GM12878 (cell line): ENCODE measurements around the gene PLXNA4. TPM values are rescaled to one million over a fixed set of nuclear protein-coding genes. Genes with fewer than 3 reads are reported as not detected.

Experiments
- ATAC-seq: fragments of 200-7000 bp; cut with Tn5 transposase; 3 replicates; pipeline ENCODE4 v1.9.1; 2020; ENCODE audit warnings: mild to moderate bottlenecking, moderate library complexity
- BruUV-seq: library from RNA; stranded (reverse); fragments of 400-500 nt; replicated peaks from 2 replicates; lab custom pipeline; 2021; lab: Mats Ljungman, UMichigan
- CTCF ChIA-PET: fragments of 300-600 bp; sonication (Branson Sonifier 250); formaldehyde crosslinking; extraction: SDS; loops from one replicate; lab custom pipeline; 2021; ENCODE audit warnings: inconsistent platforms; lab: Yijun Ruan, JAX
- POLR2A ChIA-PET: fragments of 350-600 bp; formaldehyde crosslinking; extraction: SDS; loops from one replicate; lab custom pipeline; 2021; ENCODE audit warnings: inconsistent platforms; lab: Charles Lee
- RAD21 ChIA-PET: fragments of 300-600 bp; sonication (Branson Sonifier 250); formaldehyde crosslinking; loops from one replicate; lab custom pipeline; 2023; ENCODE audit warnings: antibody characterized with exemption; ENCODE audit not compliant: unreplicated experiment; lab: Charles Lee
- SMC1A ChIA-PET: fragments of 300-600 bp; sonication (Branson Sonifier 250); formaldehyde crosslinking; loops from one replicate; lab custom pipeline; 2023; ENCODE audit not compliant: unreplicated experiment, uncharacterized antibody; lab: Charles Lee
- DNase-seq: peaks from one replicate; pipeline ENCODE4 v3.0.0-alpha.2; 2011; ENCODE audit warnings: low read depth, low spot score
- FAIRE-seq: peaks from 3 replicates; lab custom pipeline; 2011; peaks lifted over from hg19 to GRCh38; lab: Jason Lieb, UNC
- H2AFZ ChIP-seq: 2 replicates; pipeline ENCODE4 v1.6.0; 2011; ENCODE audit warnings: low read depth, low read length, control low read depth; ENCODE audit not compliant: control insufficient read depth
- H3K27ac ChIP-seq: 2 replicates; pipeline ENCODE4 v1.5.1; 2011; ENCODE audit warnings: control low read depth; ENCODE audit not compliant: control insufficient read depth, insufficient read depth
- H3K27me3 ChIP-seq, 2 experiments: replicated peaks in 1 of 2; 2 replicates each; pipeline versions ENCODE4 v1.6.0 to v1.6.1; 2011; ENCODE audit warnings: low read length in 1 of 2; ENCODE audit not compliant: control insufficient read depth in 2 of 2, insufficient read depth in 2 of 2
- H3K36me3 ChIP-seq, 2 experiments: 2 replicates each; pipeline ENCODE4 v1.5.1; 2011; ENCODE audit warnings: low read length in 1 of 2; ENCODE audit not compliant: control insufficient read depth in 2 of 2, insufficient read depth in 2 of 2
- H3K4me1 ChIP-seq: 2 replicates; pipeline ENCODE4 v1.6.1; 2011; ENCODE audit warnings: mild to moderate bottlenecking, low read length, moderate library complexity, mixed read lengths; ENCODE audit not compliant: control insufficient read depth, insufficient read depth
- H3K4me2 ChIP-seq: 2 replicates; pipeline ENCODE4 v1.6.0; 2011; ENCODE audit warnings: control low read depth; ENCODE audit not compliant: control insufficient read depth, insufficient read depth
- H3K4me3 ChIP-seq: fragments of 200-600 bp; sonication (generic); 2 replicates; pipeline ENCODE4 v1.5.1; 2016
- H3K79me2 ChIP-seq: 2 replicates; pipeline ENCODE4 v1.6.0; 2011; ENCODE audit warnings: low read length; ENCODE audit not compliant: control insufficient read depth, insufficient read depth
- H3K9ac ChIP-seq: 2 replicates; pipeline ENCODE4 v1.8.0; 2011; ENCODE audit warnings: low read length, control low read depth, mixed read lengths; ENCODE audit not compliant: control insufficient read depth, insufficient read depth
- H3K9me3 ChIP-seq: replicated peaks from 3 replicates; pipeline ENCODE4 v1.5.1; 2011; ENCODE audit warnings: mild to moderate bottlenecking, low read length; ENCODE audit not compliant: control insufficient read depth, insufficient read depth
- H4K20me1 ChIP-seq: 2 replicates; pipeline ENCODE4 v1.6.0; 2011; ENCODE audit not compliant: control insufficient read depth, insufficient read depth
- BCLAF1 ChIP-seq: fragments of 450-650 bp; IDR thresholded peaks from 2 replicates; pipeline ENCODE4 v1.6.1; 2017; ENCODE audit warnings: antibody characterized with exemption, mild to moderate bottlenecking, moderate library complexity
- CBX3 ChIP-seq: fragments of 200-600 bp; sonication (generic); IDR thresholded peaks from 2 replicates; pipeline ENCODE4 v1.6.1; 2016; ENCODE audit warnings: low read depth, borderline replicate concordance
- CHD2 ChIP-seq: IDR thresholded peaks from 2 replicates; pipeline ENCODE4 v1.6.1; 2011; ENCODE audit warnings: low read depth, low read length, improper control_type of control experiment, borderline replicate concordance
- HCFC1 ChIP-seq: fragments of 150-350 bp; IDR thresholded peaks from 2 replicates; pipeline ENCODE4 v1.6.1; 2014; ENCODE audit warnings: low read length
- JUNB ChIP-seq: IDR thresholded peaks from 2 replicates; pipeline ENCODE4 v1.6.1; 2016; ENCODE audit warnings: antibody characterized with exemption, mild to moderate bottlenecking
- NFIC ChIP-seq: IDR thresholded peaks from 2 replicates; pipeline ENCODE4 v1.6.1; 2012; ENCODE audit warnings: low read depth, mild to moderate bottlenecking, inconsistent platforms, low read length, moderate library complexity
- NRF1 ChIP-seq: conservative IDR thresholded peaks from 2 replicates; pipeline ENCODE4 v1.6.1; 2011; ENCODE audit warnings: mild to moderate bottlenecking, low read depth, low read length, improper control_type of control experiment
- RELB ChIP-seq: fragments of 450-650 bp; IDR thresholded peaks from 2 replicates; pipeline ENCODE4 v1.6.1; 2017; ENCODE audit warnings: low read depth, mild to moderate bottlenecking, moderate library complexity
- SUZ12 ChIP-seq: fragments of 200-600 bp; sonication (generic); IDR thresholded peaks from one replicate; pipeline ENCODE4 v1.6.1; 2018; ENCODE audit warnings: antibody characterized with exemption, mild to moderate bottlenecking; ENCODE audit not compliant: unreplicated experiment
- ZNF217 ChIP-seq: fragments of 450-650 bp; IDR thresholded peaks from 2 replicates; pipeline ENCODE4 v1.6.1; 2017; ENCODE audit warnings: antibody characterized with exemption, mild to moderate bottlenecking
- WGBS: methylation state at CpG from one replicate; pipeline ENCODE4 v1.1.6; 2016; ENCODE audit warnings: low lambda C conversion rate; ENCODE audit not compliant: insufficient replicate concordance, insufficient coverage; ENCODE audit errors: missing lambda C conversion rate; 5-methylcytosine and 5-hydroxymethylcytosine counted together
- in situ Hi-C: fragments of 300-500 bp; cut with MboI; formaldehyde crosslinking; loops from 9 replicates; pipeline ENCODE4 v1.14.3; 2018; ENCODE audit warnings: mixed read lengths
- intact Hi-C: fragments of 100-400 bp; cut with micrococcal nuclease; formaldehyde crosslinking; loops from one replicate; pipeline ENCODE4 v1.14.2; 2022; ENCODE audit not compliant: unreplicated experiment
- polyA plus RNA-seq, 11 experiments: library from polyadenylated mRNA; depleted of rRNA in 4 of 11; unstranded in 6 of 11; stranded (reverse) in 5 of 11; fragments of >200 nt; fragmentation: Nextera tagmentation in 4 of 11; fragmentation: Illumina TruSeq in 1 of 11; extraction: Ambion mirVana in 4 of 11; extraction: Trizol in 1 of 11; gene quantifications; 1 replicate in 1 of 11; 2 replicates in 10 of 11; pipeline versions ENCODE4 v1.2.1 to v1.2.3, GENCODE V29; 2011 to 2016; ENCODE audit warnings: inconsistent platforms in 2 of 11, missing spikeins in 2 of 11, low read depth in 1 of 11
- total RNA-seq, 4 experiments: library from RNA; depleted of rRNA in 3 of 4; stranded (reverse); fragments of >200 nt in 3 of 4; fragmentation: Illumina TruSeq in 1 of 4; extraction: Trizol in 1 of 4; gene quantifications; 2 replicates each; pipeline versions ENCODE4 v1.2.1 to v1.2.3, GENCODE V29; 2013 to 2021
- TF ChIP-seq, protein P1 (sequence below): fragments of 450-650 bp; IDR thresholded peaks from 2 replicates; pipeline ENCODE4 v1.6.1; 2016; ENCODE audit warnings: mild to moderate bottlenecking
- TF ChIP-seq, protein P2 (sequence below): IDR thresholded peaks from 2 replicates; pipeline ENCODE4 v1.6.1; 2012; ENCODE audit warnings: improper control_type of control experiment, low read depth, low read length; ENCODE audit not compliant: insufficient replicate concordance

The PLXNA4 gene
- total and polyA plus RNA-seq, 10 of the 15 experiments (the other 5 are each of a cell fraction or from before 2014, with no cell fraction given), result 0.03 TPM; not detected in 9

DNA sequence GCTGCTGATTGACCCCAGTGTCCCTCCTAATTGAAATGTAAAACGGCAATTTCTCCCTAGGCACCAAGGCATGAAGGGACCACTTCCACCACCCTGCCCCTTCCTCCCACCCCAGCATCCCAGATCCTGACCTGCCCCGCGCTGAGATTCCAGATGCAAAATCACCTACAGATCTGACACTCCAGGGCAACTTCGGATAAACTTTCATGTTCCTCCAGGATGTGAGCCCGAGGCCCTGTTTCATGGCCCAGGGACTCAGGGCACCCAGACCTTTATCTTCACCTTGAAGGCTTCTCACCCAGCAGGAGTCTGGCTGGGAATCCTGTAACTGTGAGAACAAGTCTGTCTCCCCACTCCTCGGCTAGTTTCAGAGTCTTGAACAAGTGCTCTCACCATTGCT is 361.8 kb downstream of the PLXNA4 start:
- Histone ChIP-seq H3K4me1 (no peaks in the 10 kb centered on the region), H3K27ac (no peak overlapping the region), H3K9ac (no peak overlapping the region), H2AFZ (no peak overlapping the region), H3K79me2 (no peaks in the 10 kb centered on the region), H3K4me2 (no peak overlapping the region), H3K9me3 (no peaks in the 10 kb centered on the region), H3K36me3 (no peaks in the 10 kb centered on the region), H3K27me3 (peaks cover 0 to 2% of the 10 kb centered on the region in 2 experiments; a peak in 1 of 4 replicates), H4K20me1 (no peaks in the 10 kb centered on the region), H3K4me3 (no peak overlapping the region)
- ATAC-seq (no peak), FAIRE-seq (no peak), DNase-seq (no peak)
- WGBS, result 35% methylated on average over 6 of the region's 6 CpGs
- ChIA-PET POLR2A (no interaction called here), RAD21 (no interaction called here), CTCF (no interaction called here), SMC1A (no interaction called here)
- intact Hi-C loops, result no loop called here
- BruUV-seq, result no TSS peak
- in situ Hi-C loops, result no loop called here
- TF ChIP-seq NFIC, result no peak
- TF ChIP-seq BCLAF1, result no peak
- TF ChIP-seq, protein P1, sequence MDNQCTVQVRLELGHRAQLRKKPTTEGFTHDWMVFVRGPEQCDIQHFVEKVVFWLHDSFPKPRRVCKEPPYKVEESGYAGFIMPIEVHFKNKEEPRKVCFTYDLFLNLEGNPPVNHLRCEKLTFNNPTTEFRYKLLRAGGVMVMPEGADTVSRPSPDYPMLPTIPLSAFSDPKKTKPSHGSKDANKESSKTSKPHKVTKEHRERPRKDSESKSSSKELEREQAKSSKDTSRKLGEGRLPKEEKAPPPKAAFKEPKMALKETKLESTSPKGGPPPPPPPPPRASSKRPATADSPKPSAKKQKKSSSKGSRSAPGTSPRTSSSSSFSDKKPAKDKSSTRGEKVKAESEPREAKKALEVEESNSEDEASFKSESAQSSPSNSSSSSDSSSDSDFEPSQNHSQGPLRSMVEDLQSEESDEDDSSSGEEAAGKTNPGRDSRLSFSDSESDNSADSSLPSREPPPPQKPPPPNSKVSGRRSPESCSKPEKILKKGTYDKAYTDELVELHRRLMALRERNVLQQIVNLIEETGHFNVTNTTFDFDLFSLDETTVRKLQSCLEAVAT, result no peak
- TF ChIP-seq SUZ12, result no peak
- no peak for TF ChIP-seq CHD2
- TF ChIP-seq RELB, result no peak
- TF ChIP-seq, protein P2, sequence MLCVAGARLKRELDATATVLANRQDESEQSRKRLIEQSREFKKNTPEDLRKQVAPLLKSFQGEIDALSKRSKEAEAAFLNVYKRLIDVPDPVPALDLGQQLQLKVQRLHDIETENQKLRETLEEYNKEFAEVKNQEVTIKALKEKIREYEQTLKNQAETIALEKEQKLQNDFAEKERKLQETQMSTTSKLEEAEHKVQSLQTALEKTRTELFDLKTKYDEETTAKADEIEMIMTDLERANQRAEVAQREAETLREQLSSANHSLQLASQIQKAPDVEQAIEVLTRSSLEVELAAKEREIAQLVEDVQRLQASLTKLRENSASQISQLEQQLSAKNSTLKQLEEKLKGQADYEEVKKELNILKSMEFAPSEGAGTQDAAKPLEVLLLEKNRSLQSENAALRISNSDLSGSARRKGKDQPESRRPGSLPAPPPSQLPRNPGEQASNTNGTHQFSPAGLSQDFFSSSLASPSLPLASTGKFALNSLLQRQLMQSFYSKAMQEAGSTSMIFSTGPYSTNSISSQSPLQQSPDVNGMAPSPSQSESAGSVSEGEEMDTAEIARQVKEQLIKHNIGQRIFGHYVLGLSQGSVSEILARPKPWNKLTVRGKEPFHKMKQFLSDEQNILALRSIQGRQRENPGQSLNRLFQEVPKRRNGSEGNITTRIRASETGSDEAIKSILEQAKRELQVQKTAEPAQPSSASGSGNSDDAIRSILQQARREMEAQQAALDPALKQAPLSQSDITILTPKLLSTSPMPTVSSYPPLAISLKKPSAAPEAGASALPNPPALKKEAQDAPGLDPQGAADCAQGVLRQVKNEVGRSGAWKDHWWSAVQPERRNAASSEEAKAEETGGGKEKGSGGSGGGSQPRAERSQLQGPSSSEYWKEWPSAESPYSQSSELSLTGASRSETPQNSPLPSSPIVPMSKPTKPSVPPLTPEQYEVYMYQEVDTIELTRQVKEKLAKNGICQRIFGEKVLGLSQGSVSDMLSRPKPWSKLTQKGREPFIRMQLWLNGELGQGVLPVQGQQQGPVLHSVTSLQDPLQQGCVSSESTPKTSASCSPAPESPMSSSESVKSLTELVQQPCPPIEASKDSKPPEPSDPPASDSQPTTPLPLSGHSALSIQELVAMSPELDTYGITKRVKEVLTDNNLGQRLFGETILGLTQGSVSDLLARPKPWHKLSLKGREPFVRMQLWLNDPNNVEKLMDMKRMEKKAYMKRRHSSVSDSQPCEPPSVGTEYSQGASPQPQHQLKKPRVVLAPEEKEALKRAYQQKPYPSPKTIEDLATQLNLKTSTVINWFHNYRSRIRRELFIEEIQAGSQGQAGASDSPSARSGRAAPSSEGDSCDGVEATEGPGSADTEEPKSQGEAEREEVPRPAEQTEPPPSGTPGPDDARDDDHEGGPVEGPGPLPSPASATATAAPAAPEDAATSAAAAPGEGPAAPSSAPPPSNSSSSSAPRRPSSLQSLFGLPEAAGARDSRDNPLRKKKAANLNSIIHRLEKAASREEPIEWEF, result no peak
- TF ChIP-seq JUNB, result no peak
- TF ChIP-seq NRF1, result no peak
- TF ChIP-seq HCFC1, result no peak
- no peak for TF ChIP-seq ZNF217
- TF ChIP-seq CBX3, result no peak
